ENCODE measurements around the gene LRRTM4.

The LRRTM4 gene

DNA sequence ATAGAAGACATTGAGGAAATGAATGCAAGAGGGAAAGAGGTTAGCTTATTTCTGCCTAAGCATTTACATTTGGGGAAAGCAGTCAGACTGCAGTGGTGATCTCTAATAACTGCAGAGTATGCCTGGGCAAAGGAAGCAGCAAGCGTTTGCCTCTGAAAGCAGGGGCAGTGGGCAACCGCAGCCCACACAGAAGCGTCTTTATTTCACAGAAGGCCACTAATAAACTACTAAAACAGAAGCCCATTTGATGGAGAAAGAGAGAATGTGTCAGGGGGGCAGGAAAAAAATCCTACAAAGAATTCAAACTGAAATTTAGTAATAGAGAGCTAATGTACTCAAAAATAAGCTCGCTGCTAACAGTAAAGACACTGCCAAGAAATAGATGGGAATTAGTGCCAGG lies 53.1 kb downstream of the LRRTM4 start:
- DNase-seq = no peak

DNA sequence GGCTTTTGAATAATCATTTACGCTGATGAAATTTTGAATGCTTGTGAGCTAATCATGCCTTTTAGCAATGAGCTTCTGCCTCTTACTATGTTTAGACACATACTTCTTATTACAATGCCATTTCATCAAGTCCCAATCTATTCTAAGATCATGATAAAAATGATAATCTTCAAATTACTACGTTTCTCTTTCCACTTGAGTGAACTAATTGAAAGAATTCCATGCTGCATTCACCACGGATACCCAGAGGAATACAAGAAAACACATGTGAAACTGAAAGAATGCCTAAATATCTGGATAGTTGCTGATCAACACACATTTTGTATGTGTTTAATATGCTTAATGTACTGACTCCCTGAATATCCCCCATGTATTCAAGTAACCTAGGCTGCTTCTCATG lies 62.3 kb downstream of the LRRTM4 start:
- no peak for DNase-seq

DNA sequence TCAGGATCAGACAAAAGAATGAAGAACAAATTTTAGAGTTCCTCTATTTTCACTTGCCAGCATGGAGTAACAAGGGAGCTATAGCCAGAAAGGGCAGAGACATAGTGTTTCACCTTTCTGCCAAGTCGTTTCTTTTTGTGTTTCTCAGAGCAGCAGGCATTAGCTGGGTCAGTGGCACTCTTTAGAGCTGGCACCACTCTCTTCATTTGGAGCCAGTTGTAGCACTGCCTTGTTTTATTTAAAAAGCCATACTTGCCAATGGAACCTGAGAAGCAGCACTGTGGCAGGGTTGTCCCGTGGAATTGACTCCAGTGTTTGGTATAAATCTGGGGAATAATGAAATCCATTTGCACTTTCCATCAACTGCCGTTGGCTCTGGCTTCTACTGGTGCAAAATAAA lies 64.0 kb downstream of the LRRTM4 start:
- no peak for DNase-seq

DNA sequence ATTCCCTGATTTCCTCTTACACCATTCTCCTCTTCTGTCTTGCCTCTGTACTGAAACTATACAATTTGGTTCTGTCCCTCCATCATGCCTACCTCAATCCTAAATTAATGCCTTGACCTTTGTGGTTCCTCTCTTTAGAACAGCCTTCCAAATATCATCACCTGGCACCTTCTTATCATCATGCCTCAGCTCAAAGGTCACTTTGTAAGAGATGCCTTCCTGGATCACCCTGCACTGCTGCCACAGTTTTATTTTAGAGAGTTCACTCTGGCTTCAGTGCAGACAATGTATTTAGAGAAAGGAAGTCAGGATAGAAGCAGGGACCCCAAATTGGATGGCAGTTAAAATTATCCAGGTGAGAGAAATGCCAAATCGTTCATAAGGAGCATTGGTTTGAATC lies 64.5 kb downstream of the LRRTM4 start:
- no peak for DNase-seq

DNA sequence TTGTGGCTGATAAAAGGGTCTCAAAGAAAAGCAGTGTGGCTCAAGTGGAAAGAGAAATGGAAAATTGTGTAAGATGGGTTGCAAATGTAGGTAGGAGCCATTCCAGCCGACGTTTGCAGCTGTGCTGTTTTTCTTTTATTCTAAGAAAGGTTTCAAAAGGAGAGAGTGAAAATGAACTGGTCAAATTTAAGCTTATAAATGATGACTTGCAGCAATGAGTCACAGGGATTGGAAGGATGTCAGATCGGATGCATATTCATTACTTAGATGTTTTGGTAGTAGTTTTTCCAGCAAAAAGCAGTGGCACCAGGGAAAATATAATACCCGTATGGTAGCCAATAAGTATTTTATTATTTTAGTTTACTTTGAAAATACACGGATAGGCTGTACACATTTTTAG lies 79.1 kb downstream of the LRRTM4 start:
- DNase-seq = no peak

DNA sequence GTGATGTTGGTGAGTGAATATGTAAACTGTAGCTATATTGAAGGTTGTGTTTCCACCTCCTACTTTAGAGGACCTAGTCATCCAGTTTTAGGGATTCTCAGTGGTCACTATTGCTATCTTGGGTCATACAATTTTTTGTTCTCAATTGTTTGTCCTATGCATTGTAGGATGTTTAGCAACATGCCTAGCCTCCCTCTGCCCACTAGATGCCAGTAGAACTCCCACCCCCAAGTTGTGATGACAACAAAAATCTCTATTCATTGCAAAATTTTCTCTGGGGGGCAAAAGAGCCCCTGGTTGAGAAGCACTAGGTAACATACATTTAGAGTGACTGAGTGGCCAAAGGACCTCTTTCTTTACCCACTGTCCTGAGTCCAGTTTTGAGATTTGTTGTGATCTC lies 87.3 kb downstream of the LRRTM4 start:
- DNase-seq = no peak

DNA sequence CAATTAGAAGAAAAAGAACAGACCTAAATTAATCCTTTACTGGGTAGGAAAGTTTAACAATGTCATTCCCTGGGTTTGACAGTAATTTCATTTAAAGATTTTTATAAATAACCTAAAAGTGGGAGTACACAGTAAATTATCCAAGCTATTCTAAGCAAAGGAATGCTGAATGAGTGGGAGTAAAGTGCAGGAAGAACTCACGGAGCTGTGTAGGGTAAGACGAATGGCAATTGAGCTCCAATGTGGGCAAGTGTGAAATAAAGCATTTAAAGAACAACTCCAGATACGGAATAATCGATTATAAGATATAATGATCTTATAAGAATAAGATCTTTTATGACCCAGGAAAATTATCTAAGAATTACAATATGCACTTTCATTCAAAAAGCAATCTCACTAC lies 93.2 kb downstream of the LRRTM4 start:
- no peak for DNase-seq

DNA sequence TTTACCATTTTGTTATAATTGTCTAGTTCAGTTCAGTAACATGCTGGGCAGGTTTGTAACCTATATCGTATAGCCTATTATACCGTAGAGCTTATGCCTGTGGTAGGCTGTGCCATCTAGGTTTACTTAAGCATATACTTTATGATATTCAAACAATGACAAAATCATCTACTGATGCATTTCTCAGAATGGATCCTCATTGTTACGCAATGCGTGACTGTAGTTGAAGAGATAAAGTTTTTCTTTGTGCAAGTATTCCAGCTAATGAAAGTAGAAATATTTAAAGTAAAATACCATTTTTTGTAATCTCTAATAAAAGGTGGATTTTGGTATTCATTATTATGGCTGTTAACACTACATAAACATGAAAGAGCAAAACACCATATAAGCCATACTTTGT lies 100.2 kb downstream of the LRRTM4 start:
- no peak for DNase-seq

DNA sequence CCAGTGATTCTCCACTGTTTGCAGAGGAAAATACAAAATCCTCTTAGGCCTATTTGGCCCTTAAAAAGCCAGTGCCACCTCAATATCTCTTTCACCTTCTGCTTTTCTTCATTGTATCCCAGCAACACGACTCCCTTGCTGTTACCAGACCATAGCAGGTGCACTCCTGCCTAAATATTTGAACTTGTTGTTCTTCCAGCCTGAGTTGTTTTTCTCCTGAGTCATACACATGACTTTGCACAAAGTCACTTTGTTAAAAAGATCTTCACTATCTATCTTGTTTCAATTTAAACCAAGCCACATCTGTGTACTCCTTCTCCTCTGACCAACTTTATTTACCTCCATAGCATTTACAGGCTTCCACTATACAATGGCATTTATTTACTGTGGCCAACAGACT lies 103.6 kb downstream of the LRRTM4 start:
- no peak for DNase-seq

DNA sequence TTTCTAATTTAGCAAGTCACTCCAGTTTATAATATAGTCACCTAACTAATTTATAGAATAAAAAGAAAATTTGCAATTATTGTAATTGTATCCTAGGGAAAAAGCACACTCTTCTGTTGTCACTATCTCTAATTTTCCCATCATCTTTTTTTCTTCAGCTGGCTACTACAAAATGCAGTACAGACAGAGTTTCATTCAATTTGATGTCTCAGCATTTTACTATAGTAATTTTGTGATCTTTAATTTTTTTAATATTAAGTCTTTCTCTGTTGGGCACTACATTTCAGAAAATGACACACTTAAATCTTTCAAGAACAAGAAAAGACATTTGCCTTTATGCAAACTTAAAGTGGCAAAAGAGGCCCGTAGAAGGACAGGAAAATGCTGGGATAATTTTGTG lies 118.0 kb downstream of the LRRTM4 start:
- no peak for DNase-seq

DNA sequence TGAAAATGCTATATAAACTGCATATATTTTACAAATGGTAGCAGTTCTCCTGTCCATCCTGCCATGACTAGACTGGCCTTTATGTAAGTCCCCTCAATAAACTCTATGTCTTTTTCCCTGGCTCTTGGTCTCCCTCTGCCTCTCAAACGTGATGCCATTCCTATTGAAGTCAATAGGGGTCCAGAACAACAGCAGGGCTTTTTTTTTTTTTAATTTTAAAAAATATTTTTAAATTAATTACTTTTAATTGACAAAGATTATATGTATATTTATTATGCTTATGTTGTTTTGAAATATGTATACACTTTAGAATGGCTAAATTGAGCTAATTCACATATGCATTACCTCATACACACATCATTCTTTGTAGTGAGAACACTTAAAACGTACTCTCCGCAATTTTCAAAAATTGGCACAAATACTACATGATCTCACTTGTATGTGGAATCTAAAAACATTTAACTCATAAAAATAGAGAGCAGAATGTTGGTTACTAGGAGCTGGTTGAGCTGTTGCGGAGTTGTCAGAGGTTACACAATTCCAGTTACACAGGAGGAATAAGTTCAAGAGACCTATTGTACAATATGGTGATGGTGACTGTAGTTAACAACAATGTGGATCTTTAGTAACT lies 123.1 kb downstream of the LRRTM4 start:
- no peak for DNase-seq

DNA sequence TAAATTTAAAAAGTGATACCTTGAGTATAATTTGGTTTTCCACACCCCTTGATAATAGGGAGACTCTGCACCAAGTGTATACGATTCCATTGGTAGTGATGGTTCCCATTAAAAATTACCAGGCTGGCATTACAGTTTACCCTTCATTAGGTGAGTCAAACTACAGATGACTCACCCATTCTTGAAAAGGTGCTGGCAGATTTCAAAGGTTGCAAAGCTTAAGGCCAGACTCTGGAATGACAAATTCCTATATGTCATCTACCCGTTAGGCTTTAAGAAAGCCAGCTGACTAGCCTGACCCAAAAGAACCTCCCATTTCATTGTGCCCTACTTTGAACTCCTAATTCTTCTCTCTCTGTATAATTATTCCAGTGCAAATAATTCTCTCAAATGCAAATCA lies 124.4 kb downstream of the LRRTM4 start:
- no peak for DNase-seq

DNA sequence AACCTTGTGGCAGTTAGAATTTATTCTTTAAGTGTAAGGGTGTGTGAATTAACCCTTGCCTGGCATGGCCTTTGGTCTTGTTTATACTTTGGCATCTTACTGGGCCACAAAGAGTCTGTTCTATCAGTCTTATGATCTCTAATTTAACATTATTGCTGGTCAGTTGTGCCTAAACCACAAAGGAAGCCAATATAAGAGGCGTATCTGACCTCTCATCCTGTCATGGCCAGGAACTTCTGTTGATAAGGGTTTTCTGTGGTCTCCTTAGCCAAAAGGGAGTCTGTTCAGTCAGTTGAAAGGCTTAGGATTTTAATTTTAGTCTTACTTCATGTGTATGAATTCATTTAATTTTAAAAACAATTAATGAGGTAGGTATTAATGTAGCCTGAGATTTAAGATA lies 127.2 kb downstream of the LRRTM4 start:
- no peak for DNase-seq

DNA sequence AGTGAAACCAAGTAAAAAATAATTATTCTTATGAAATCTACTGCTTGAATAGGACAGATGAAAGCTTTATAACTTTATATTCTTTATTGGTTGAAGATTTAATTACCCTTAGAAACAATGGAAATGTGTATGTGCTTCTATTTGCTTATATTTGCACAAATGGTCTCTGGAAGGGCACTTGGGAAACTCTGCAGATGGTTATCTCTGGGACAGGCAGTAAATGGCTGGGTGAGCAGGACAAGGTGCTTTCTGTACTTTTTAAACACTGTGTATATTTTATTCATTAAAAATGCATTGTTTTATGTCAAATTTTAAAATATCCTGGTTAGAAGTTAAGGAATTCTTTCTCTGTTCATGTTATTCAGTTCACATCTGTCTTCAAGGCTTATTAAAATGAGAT lies 131.1 kb downstream of the LRRTM4 start:
- DNase-seq = no peak

DNA sequence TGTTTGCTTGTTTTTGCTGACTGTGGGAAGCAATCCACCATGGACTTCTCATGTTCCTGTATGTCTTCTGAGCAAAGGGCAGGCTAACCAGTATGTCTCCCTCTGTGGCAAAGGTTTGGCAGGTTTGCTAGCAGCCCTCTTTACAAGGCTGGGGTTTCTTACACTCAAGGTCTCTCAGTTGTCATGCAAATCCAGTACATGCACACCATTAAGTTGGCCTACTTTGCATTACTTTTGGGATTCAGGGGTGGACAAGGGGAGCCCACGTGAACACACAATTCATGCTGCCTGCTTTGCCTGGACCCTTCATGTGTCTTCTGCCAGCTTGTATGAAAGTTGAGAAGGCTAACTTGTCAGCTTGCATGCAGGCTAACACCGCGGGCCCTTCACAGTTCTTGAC lies 134.9 kb downstream of the LRRTM4 start:
- DNase-seq = no peak

DNA sequence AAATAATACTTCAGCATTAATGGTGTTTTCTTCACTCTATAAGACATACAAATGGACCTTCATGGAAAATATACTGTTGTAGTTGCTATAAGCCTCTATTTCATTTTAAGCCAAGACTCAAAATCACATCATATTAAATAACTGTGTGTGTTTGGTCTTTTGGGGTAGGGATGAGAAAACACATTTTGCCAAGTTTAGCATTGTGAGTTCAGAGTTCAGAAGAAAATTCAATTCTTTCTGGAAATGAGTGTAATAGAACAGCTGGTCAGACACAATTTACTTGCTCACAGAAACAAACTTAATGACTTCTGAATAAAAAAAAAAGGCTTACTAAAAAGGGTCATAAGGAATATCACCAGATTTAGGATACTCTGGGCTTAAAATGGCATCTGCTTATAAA lies 149.5 kb downstream of the LRRTM4 start:
- no peak for DNase-seq

DNA sequence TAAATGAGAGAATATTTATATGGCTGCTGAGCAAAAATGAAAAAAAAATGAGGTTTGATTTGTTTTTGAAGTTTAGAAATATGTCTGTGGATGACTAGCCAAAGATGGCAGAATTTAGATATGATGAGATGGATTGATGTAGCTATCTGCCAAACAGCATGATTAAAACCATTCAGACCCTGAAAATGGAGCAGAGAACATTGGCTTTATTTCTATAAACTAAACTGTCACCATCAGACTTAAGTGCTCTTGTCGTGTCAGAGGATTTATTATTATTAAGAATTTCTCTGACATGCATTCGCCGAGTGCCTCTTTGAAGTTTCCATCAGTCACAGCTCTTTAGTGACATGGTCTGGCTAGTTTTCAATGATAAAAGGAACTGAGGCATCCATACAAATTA lies 151.7 kb downstream of the LRRTM4 start:
- no peak for DNase-seq

DNA sequence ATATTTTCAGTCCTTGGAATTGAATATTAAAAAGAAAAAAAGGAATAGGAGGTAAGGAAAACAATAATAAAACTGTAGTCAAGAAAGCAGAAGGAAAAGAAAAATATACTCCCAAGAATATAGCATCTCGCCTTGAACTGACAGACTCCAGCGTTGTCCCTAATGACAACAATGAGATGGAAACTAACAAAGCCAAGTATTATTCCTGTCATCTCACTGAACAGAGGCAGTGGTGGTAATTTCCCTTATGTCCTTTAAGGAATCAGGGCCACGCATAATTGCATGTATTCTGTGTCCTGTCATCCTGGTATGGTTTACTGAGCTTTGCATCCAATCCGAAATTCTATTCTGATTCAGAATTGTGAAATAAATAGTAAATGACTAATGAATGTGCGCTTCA lies 158.9 kb downstream of the LRRTM4 start:
- DNase-seq = no peak

DNA sequence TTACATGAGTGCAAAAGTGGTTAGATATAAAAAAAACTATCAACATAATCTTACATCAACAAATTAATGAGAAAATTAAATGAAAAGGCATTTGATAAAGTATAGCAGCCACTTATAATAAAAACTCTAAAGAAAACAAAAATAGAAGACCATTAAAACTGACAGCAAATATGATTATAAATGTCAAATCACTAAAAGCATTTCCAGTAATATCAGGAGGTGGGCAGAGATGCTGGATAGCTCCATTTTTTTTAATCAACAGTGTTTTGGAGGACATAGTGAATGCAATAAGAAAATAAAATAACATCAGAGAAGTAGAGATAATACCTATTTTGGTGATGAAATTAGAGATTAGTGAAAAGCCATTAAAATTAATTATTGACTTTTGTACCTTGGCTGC lies 173.4 kb downstream of the LRRTM4 start:
- no peak for DNase-seq

DNA sequence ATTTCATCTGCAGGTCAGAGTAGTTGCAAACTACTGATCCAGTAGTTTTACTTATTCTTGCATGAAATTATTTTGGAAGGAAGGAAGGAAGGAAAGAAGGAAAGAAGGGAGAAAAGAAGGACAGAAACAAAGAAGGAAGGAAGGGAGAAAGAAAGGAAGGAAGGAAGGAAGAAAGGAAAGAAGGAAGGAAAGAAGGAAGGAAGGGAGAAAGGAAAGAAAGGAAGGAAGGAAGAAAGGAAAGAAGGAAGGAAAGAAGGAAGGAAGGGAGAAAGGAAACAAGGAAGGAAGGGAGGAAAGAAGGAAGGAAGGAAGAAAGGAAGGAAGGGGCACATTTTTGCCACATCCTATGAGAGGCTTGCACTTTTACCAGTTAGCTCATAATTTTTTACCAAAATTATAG lies 186.2 kb downstream of the LRRTM4 start:
- no peak for DNase-seq

DNA sequence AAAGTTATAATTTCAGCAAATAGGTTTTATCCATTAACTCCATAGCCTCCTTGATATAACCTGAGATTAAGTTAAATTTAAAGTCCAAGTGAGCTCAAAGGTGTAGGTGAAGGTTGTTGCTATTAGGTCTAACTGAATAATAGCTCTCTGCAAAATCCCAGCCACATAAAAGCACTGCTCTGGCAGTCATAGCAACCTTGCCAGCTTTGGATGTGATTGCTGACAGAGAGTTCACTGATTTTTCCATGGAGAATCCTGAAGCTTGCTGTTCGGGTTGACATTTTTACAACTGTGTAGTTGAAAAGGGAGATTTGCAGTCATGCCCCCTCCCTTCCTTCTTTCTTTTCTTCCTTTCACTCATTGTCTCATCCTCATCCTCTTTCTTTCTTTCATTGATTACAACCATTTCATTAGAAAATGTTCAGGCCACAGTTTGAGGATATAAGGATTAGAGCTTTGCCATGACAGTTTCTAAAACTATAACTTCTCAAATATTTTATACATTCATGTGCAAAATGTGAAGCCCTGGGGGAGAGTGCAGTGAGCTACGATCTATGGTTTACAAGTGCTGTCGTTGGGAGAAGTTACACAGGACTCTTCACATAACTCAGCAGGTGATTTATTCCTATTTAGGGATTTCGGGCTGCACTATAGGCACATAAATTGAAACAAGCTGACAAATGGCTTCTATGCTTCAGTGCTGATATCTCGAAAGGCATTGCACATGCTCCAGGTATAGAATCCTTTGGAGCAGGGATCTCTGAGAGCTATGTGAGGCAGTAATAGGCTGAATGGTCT lies 193.8 kb downstream of the LRRTM4 start:
- no peak for DNase-seq

DNA sequence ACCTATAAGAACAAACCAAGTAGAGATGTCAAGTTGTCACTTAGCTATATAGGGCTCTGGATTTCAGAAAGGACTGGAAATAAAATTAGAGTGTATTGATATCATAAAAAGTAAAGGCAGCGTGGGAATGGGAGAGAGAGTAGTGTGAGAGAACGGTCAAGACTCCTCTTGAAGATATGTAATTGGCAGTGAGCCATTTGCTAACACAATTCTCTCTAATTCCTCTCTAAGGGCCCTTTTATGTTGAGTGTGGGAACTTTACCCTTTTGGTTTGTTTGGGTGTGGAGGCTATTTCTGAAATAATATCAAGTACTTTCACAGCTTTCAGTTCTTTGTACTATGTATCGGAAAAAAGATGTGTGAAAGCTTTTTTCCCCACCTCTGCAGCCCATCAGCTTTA lies 196.8 kb downstream of the LRRTM4 start:
- no peak for DNase-seq

DNA sequence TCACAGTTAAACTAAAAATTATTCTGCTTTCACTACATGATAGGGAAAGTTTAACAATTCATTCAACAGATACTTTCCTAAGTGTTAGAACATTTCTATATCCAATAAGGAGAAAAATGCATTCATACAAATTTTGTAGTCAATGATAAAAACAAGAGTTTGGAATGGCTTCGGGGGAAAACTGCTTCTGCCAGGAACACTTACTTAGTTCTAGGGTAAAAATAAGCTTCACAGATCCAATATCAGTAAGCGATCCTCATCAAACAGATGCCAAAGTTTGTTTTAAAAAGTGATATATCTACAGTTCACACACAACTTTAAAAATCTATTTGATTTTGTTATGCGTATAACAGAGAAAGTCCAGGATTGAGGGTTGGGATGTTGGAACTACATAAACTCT lies 199.7 kb downstream of the LRRTM4 start:
- no peak for DNase-seq

DNA sequence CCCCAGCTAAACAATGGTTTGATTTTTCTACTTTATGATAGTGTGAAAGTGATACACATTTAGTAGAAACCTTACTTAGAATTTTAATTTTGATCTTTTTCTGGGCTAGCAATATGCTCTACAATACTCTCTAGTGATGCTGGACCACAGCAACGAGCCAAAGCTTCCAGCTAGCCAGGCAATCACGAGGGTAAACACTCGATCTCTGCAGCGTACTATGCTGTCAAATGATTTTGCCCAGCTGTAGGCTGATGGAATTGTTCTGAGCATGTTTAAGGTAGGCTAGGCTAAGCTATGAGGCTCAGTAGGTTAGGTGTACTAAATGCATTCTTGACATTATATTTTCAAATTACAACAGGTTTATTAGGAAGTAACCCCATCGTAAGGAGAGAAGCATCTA lies 207.5 kb downstream of the LRRTM4 start:
- no peak for DNase-seq

DNA sequence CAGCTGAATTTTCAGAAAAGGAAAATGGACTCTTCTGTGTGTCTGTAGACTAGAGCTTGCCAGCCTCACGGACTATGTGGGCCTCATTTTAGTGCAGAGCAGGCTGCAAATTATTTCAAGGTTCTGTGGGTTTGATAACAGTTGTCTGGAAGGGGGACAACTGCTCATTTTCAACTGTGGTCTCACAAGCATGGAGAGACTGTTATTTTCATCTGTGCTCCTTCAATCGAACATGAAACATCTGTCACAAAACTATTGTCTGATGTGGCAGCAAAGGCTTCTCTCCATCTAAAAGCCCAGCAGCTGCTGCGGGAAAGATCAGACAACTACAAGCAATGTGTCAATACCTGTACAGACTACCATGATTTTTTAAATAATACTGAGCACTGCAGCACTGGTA lies 211.8 kb downstream of the LRRTM4 start:
- DNase-seq = no peak

Data from cerebellar nuclear complex (tissue), 1 donor.